Measurements from ENCODE around the gene CCDC24. TPM values are rescaled to one million over a fixed set of nuclear protein-coding genes. Genes with fewer than 3 reads are reported as not detected.

Gene CCDC24
- total and polyA plus RNA-seq, 2 of the 13 experiments (the other 11 are each of a cell fraction or from before 2014, with no cell fraction given), result 1.4 to 2.9 TPM

- H2AFZ ChIP-seq (ENCODE audit: low read length), result no peak overlapping the region
- H3K4me3 ChIP-seq (replicated peaks in 1 of 3; ENCODE audit: insufficient read depth in 1 of 3, low read depth in 2 of 3, low read length in 3 of 3), result no peak overlapping the region
- TF ChIP-seq NPAS2 (CRISPR knock-in tag; IDR thresholded peaks at IDR 0.05; ENCODE audit: borderline replicate concordance), result no peak
- TF ChIP-seq KDM2A (CRISPR knock-in tag; IDR thresholded peaks at IDR 0.05; ENCODE audit: borderline replicate concordance, low read depth), result no peak
- no peak for TF ChIP-seq TMF1 (CRISPR knock-in tag; IDR thresholded peaks at IDR 0.05; ENCODE audit: low read depth)
- TF ChIP-seq CCDC6 (CRISPR knock-in tag; IDR thresholded peaks at IDR 0.05), result no peak
- TF ChIP-seq RFX5 (IDR thresholded peaks at IDR 0.05; ENCODE audit: low read depth, low read length), result no peak
- TF ChIP-seq KLF15 (CRISPR knock-in tag; IDR thresholded peaks at IDR 0.05; ENCODE audit: borderline replicate concordance), result no peak
- TF ChIP-seq MLXIP (CRISPR knock-in tag; IDR thresholded peaks at IDR 0.05; ENCODE audit: borderline replicate concordance), result no peak
- no peak for TF ChIP-seq ZNF331 (CRISPR knock-in tag; IDR thresholded peaks at IDR 0.05)
- no peak for TF ChIP-seq HES4 (CRISPR knock-in tag; IDR thresholded peaks at IDR 0.05; ENCODE audit: borderline replicate concordance)
- TF ChIP-seq SIX4 (CRISPR knock-in tag; IDR thresholded peaks at IDR 0.05), result no peak
- TF ChIP-seq ZNF782 (CRISPR knock-in tag; IDR thresholded peaks at IDR 0.05; ENCODE audit: borderline replicate concordance), result no peak
- no peak for TF ChIP-seq ZNF672 (CRISPR knock-in tag; IDR thresholded peaks at IDR 0.05)
- H3K27me3 ChIP-seq (ENCODE audit: control insufficient read depth in 1 of 2, insufficient read depth in 2 of 2, low read length in 2 of 2), result no peaks in the 10 kb centered on the region
- BruUV-seq (replicated peaks), result no TSS peak
- POLR2A ChIA-PET, result interaction anchor here (1.0 kb wide), 1 partner anchor 21 kb away, joined by 3 read pairs; the partner anchor contains the start of gene ATP6V0B
- no peaks in the 10 kb centered on the region for H3K4me1 ChIP-seq (ENCODE audit: insufficient read depth, low read length)
- H3K79me2 ChIP-seq (ENCODE audit: insufficient read depth, low read length), result no peaks in the 10 kb centered on the region
- in situ Hi-C loops (cut with HindIII; ENCODE audit: extremely low pct_ligation_motif_present, low pct_unique_long_range_greater_than_20kb) (no loop called here), intact Hi-C loops (cut with micrococcal nuclease; ENCODE audit: unreplicated experiment) (no loop called here)
- ATAC-seq (no peak), DNase-seq (ENCODE audit: low spot score) (no peak), FAIRE-seq (no peak)
- WGBS (ENCODE audit: low lambda C conversion rate), result 95% methylated on average over 2 of the region's 5 CpGs
- no peak overlapping the region for H3K4me2 ChIP-seq (ENCODE audit: low read depth, low read length)
- CTCF ChIA-PET (ENCODE audit: low intra/inter-chr PET ratio, low total read pairs), result no interaction called here
- H3K9me3 ChIP-seq (ENCODE audit: low read length), result no peaks in the 10 kb centered on the region
- no peak overlapping the region for H3K27ac ChIP-seq (ENCODE audit: extremely low read length, insufficient read depth, low read length)
- H3K9ac ChIP-seq (ENCODE audit: insufficient read depth, low read depth, low read length), result no peak overlapping the region
- H4K20me1 ChIP-seq (ENCODE audit: insufficient read depth, low read length), result no peaks in the 10 kb centered on the region
- H3K36me3 ChIP-seq (replicated peaks in 1 of 2; ENCODE audit: control insufficient read depth in 1 of 2, insufficient read depth in 2 of 2, low read length in 2 of 2), result peaks cover 0 to 21% of the 10 kb centered on the region in 2 experiments; a peak in 3 of 5 replicates
Observed at GRCh38 chr1:43954036-43954435, 37.4 kb upstream of the CCDC24 start.

Measured in HepG2 (cell line).